Neuron (in vitro differentiated cells): ENCODE measurements around the gene LRP10.
"Not testable (repeated sequence)": the region's sequence is repeated elsewhere in the genome, so short reads cannot be mapped to it uniquely, and the experiment has no call there.

Experiments
- H2AFZ ChIP-seq: one replicate; pipeline ENCODE4 v1.6.1; 2013; ENCODE audit warnings: low read depth, mild to moderate bottlenecking, inconsistent platforms, low read length, moderate library complexity
- H3K27me3 ChIP-seq: one replicate; pipeline ENCODE4 v1.6.1; 2013; ENCODE audit warnings: low read length; ENCODE audit not compliant: insufficient read depth
- H3K36me3 ChIP-seq: one replicate; pipeline ENCODE4 v1.6.1; 2013; ENCODE audit warnings: low read length; ENCODE audit not compliant: insufficient read depth
- H3K4me1 ChIP-seq: one replicate; pipeline ENCODE4 v1.6.1; 2013; ENCODE audit warnings: low read length; ENCODE audit not compliant: insufficient read depth
- H3K4me3 ChIP-seq: 2 replicates; pipeline ENCODE4 v1.5.1; 2013; ENCODE audit warnings: mild to moderate bottlenecking, low read length, moderate library complexity
- H3K9me3 ChIP-seq: one replicate; pipeline ENCODE4 v1.6.1; 2013; ENCODE audit warnings: low read length

Gene LRP10

GRCh38 chr14:22871224-22872032 lies at the start of gene LRP10:
LRP10 (plus strand) TSS chr14:22871740; CDS start chr14:22872304, 564 bp downstream.
- Histone ChIP-seq H3K4me3 (peak within 1 kb of the TSS; percentile 55), H3K27me3 (no peaks in the 10 kb centered on the region), H3K4me1 (peaks cover 11% of the 10 kb centered on the region), H3K36me3 (peaks cover 16% of the 10 kb centered on the region), H2AFZ (peak within 1 kb of the TSS; percentile 44), H3K9me3 (no peaks in the 10 kb centered on the region)

- H3K4me3 ChIP-seq: no peak overlapping the region
- peaks cover 3% of the 10 kb centered on the region for H3K27me3 ChIP-seq
- H2AFZ ChIP-seq: no peak overlapping the region
- H3K36me3 ChIP-seq: no peaks in the 10 kb centered on the region
- H3K4me1 ChIP-seq: peaks cover 2% of the 10 kb centered on the region
- H3K9me3 ChIP-seq: no peaks in the 10 kb centered on the region
These were observed 49.4 kb upstream of the LRP10 start for GRCh38 chr14:22822016-22822570.

DNA sequence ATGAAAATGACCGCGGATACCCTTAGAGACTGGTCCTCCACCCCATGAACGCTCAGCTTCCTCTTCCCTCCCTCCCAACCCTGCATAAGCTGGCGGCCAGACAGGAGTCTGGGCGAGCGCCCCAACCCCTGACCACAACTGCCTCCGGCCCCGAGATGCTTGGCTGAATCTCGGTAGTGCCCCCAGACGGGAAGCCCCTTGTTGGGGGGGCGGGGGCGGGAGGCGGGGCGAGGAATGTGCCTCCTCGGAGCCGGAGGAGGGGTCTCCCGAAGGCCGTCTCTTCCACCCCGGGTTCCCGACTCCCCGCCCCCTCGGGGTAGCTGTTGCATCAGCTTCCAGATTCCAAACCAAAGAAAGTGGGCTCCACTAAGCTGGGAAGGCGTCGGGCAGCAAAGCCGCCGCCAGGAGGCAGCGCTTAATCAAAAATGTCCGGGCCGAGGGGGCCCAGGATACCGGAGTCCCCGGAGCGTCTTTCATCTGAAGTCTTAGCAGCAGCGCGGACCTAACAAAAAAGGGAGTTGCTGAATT lies 48.9 kb upstream of the LRP10 start:
- Histone ChIP-seq H3K9me3 (no peaks in the 10 kb centered on the region), H3K4me1 (peaks cover 2% of the 10 kb centered on the region), H3K4me3 (no peak overlapping the region), H3K27me3 (peaks cover 3% of the 10 kb centered on the region), H2AFZ (no peak overlapping the region), H3K36me3 (no peaks in the 10 kb centered on the region)

DNA sequence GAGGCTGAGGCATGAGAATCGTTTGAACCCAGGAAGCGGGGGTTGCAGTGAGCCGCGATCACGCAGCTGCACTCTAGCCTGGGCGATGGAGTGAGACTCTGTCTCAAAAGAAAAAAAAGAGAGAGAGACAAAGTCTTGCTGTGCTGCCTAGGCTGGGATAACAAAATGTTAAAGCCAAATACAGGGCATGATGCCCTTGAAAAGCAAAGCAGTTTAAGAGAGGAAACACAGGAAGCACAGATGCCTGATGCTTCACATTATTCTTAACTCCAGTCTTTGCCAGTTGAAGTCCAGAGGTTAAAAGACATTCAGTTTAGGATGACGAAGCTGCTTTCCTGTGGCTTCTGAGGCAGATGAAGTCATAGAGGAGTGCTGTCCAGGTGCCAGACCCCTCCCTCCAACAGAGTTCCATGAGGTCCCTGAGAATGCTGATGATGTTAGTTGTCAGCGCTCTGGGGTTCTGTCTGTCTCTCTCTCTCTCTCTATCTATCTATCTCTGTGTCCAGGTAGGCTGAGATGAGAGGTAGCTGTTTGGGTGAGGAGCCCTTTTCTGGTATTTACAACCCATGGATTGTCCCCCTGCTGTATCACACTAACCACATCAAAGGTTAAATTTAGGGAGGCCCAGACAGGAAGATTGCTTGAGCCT lies 46.7 kb upstream of the LRP10 start:
- Histone ChIP-seq H2AFZ (peak overlapping the region; percentile 15), H3K36me3 (no peaks in the 10 kb centered on the region), H3K4me1 (peaks cover 2% of the 10 kb centered on the region), H3K4me3 (no peak overlapping the region), H3K9me3 (no peaks in the 10 kb centered on the region), H3K27me3 (no peaks in the 10 kb centered on the region)

- H3K4me1 ChIP-seq, H3K27me3 ChIP-seq, H3K9me3 ChIP-seq: not testable (repeated sequence)
- Histone ChIP-seq H2AFZ (peak overlapping the region; percentile 89), H3K36me3 (peaks cover 14% of the 10 kb centered on the region), H3K4me3 (peak overlapping the region; percentile 94)
These were observed 42.4 kb upstream of the LRP10 start for GRCh38 chr14:22829076-22829660.

DNA sequence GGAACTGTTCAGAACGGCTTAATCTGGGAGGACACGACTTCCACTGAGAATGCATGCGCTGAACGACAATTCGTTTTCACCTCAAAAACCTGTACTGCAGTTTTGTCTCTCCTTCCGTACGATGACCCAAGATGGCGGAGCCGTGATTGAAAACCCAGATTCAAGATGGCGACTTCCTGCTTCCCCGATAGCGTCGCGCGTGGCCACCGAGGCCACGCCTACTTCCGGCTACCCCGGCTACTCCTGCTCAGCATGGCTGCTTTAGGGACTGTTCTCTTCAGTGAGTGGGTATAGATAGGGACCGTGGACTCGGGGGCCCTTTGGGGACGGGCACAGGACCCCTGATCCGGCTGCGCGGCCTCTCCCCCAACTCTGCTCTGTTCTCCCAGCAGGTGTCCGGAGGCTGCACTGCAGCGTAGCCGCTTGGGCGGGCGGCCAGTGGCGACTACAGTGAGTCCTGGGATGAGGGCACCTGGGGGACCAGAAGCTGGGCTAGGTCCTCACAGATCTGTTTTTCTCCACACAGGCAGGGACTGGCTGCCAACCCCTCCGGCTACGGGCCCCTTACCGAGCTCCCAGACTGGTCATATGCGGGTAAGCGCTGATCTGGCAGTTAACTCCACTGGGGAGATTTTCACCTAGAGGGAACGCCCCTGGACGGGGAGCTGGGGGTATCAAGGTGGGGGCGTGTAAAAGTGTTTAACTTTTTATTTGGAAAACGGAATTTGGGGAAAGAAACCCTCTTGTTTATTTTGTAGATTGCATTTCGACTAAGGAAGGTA lies 41.7 kb upstream of the LRP10 start, which contains the start of gene MRPL52:
TSS of gene MRPL52 (plus strand) at position 227 of the 782 bp plus-strand sequence. CDS start at position 253, 26 bp downstream.
- Histone ChIP-seq H2AFZ (peak within 1 kb of the TSS; percentile 89), H3K27me3 (no peaks in the 10 kb centered on the region), H3K36me3 (peaks cover 20% of the 10 kb centered on the region), H3K9me3 (no peaks in the 10 kb centered on the region), H3K4me3 (peak within 1 kb of the TSS; percentile 94), H3K4me1 (peaks cover 7% of the 10 kb centered on the region)

- H3K4me1 ChIP-seq: peaks cover 6% of the 10 kb centered on the region
- no peaks in the 10 kb centered on the region for H3K9me3 ChIP-seq
- H2AFZ ChIP-seq: peak overlapping the region; percentile 89
- no peaks in the 10 kb centered on the region for H3K27me3 ChIP-seq
- peaks cover 26% of the 10 kb centered on the region for H3K36me3 ChIP-seq
- H3K4me3 ChIP-seq: peak overlapping the region; percentile 94
These were observed 41.0 kb upstream of the LRP10 start for GRCh38 chr14:22830443-22831010.

- no peaks in the 10 kb centered on the region for H3K9me3 ChIP-seq
- H3K36me3 ChIP-seq: peaks cover 26% of the 10 kb centered on the region
- H3K27me3 ChIP-seq: no peaks in the 10 kb centered on the region
- no peak overlapping the region for H2AFZ ChIP-seq
- H3K4me3 ChIP-seq: no peak overlapping the region
- peaks cover 4% of the 10 kb centered on the region for H3K4me1 ChIP-seq
These were observed 36.0 kb upstream of the LRP10 start for GRCh38 chr14:22835505-22835904.

- peaks cover 24% of the 10 kb centered on the region for H3K36me3 ChIP-seq
- H3K4me3 ChIP-seq: no peak within 1 kb of the TSS
- H3K9me3 ChIP-seq: no peaks in the 10 kb centered on the region
- no peaks in the 10 kb centered on the region for H3K27me3 ChIP-seq
- no peak within 1 kb of the TSS for H2AFZ ChIP-seq
- H3K4me1 ChIP-seq: no peaks in the 10 kb centered on the region
These were observed 35.0 kb upstream of the LRP10 start, which contains the start of gene MMP14 for GRCh38 chr14:22836301-22837113. MMP14 (plus strand) TSS chr14:22836585; CDS start chr14:22836818, 233 bp downstream.

GRCh38 chr14:22837114-22837749 lies 34.3 kb upstream of the LRP10 start:
- Histone ChIP-seq H3K36me3 (peaks cover 24% of the 10 kb centered on the region), H2AFZ (no peak overlapping the region), H3K9me3 (no peaks in the 10 kb centered on the region), H3K4me3 (no peak overlapping the region), H3K4me1 (no peaks in the 10 kb centered on the region), H3K27me3 (no peaks in the 10 kb centered on the region)
